Measurements from ENCODE around the gene ROR2. TPM values are rescaled to one million over a fixed set of nuclear protein-coding genes. Genes with fewer than 3 reads are reported as not detected.

Gene ROR2
- total RNA-seq, 1 experiment from 2014 or later: 0.11 TPM

DNA sequence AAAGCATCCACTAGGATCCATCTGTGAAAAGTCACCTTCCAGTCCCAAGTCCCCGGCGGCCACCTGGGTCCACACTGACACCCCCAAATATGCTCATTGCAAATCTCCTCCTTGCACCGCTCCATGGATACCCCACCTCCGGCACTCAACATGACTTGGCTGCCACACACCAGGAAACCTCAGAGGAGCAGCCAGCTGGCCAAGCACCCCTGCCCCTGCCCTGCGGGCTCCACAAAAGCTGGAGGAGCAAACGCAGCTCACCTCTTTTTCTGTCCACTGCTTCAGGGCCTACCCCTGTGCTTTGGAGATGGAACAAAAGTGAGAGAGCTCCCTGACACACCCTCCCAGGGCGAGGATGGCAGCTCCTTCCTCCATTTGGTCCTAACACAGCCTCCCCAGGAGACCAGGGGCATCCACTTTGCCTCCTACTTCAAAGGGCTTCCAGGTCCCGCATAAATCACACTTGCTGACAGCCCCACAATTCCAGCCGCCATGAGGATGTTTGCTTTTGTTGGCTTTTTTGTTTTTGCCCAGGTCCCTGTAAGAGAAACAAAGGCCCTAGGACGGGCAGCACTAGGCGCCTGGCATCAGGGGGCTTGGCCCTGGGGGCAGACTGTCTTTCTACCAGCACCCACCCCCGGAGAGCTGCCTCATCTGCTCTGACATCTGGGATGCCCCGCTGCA, 14.8 kb downstream of the ROR2 start:
- in situ Hi-C loops (cut with HindIII; ENCODE audit: low pct_unique_long_range_greater_than_20kb, low sequenced_read_pairs): no loop called here
- DNase-seq (ENCODE audit: low read depth, low spot score): no peak

- DNase-seq (ENCODE audit: low read depth, low spot score): no peak
- in situ Hi-C loops (cut with HindIII; ENCODE audit: low pct_unique_long_range_greater_than_20kb, low sequenced_read_pairs): no loop called here
Observed at GRCh38 chr9:91934654-91935053, 15.4 kb downstream of the ROR2 start.

GRCh38 chr9:91933556-91934352, 16.3 kb downstream of the ROR2 start:
- in situ Hi-C loops (cut with HindIII; ENCODE audit: low pct_unique_long_range_greater_than_20kb, low sequenced_read_pairs): no loop called here
- no peak for DNase-seq (ENCODE audit: low read depth, low spot score)

DNA sequence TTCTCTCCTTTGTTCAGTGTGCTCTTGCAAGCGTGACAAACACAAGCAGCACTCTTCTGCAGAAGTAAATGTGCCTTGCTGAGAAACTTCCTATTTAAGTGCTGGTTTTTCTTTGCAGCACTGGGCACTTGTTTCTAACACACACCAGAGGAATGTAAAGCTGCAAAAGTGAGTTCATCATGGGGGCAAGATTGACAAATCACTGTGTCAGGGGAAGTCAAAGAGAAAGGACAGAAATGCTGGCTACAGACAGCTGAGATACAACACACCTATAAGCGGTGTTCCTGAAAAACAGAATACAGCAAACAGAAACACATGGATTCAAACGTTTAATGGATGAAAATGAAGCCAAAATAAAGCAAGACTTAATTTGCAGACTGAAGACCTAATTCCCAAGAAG, 19.6 kb downstream of the ROR2 start:
- in situ Hi-C loops (cut with HindIII; ENCODE audit: low pct_unique_long_range_greater_than_20kb, low sequenced_read_pairs): no loop called here
- DNase-seq (ENCODE audit: low read depth, low spot score): no peak

GRCh38 chr9:91929331-91929730, 20.7 kb downstream of the ROR2 start:
- no peak for DNase-seq (ENCODE audit: low read depth, low spot score)
- in situ Hi-C loops (cut with HindIII; ENCODE audit: low pct_unique_long_range_greater_than_20kb, low sequenced_read_pairs): no loop called here

DNA sequence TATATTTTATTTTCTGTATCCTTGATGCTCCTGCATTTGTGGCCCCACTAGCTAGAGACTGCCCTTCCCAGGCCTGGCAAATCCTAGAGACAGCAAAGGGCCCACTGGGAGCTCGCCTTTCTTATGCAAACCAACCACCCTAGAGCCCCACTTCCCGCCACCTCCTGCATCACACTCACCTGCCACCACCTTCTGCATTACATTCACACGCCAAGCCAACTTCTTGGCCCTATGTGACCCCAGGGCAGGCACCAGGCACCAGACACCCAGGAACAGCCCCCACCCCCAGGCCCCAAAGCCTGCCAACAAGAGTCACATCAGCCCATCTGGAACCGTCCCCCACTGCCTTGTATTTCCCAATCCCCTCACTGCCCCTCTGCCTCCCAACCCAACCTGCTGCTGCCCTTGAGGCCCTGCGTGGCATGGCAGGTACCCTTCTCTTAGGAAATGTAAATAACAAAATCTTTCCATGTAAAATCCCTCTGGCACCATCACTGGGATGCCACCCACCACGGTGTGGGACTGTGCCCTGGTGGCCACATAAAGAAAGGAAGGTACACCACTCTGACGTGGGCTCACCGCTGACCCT, 22.0 kb downstream of the ROR2 start:
- in situ Hi-C loops (cut with HindIII; ENCODE audit: low pct_unique_long_range_greater_than_20kb, low sequenced_read_pairs): no loop called here

DNA sequence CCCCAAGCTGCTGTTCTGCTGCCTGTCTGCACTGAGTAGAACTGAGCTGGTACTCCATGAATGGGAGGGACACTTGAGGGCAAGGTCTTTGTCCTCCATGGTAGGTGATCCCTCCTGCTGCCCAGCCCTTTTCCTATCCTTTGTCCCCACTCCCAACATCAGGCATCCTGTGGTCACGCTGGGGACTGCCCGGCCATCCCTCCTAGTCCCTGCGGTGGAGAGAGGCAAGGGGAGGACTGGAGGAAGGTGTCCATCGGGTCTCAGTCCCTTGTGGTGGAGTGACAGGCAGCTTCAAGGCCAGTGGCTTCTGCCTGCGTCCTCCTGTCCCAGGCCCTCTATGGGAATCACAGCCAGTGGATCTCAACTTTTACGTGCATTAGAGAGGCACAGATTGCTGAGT, 25.9 kb downstream of the ROR2 start:
- DNase-seq (ENCODE audit: low read depth, low spot score): no peak
- in situ Hi-C loops (cut with HindIII; ENCODE audit: low pct_unique_long_range_greater_than_20kb, low sequenced_read_pairs): no loop called here

More for the DNA sequence above, 22.0 kb downstream of the ROR2 start:
- no peak for DNase-seq (ENCODE audit: low read depth, low spot score)

GRCh38 chr9:91923145-91923544, 26.9 kb downstream of the ROR2 start:
- in situ Hi-C loops (cut with HindIII; ENCODE audit: low pct_unique_long_range_greater_than_20kb, low sequenced_read_pairs): no loop called here
- no peak for DNase-seq (ENCODE audit: low read depth, low spot score)

GRCh38 chr9:91921371-91921770, 28.7 kb downstream of the ROR2 start:
- DNase-seq (ENCODE audit: low read depth, low spot score): no peak
- in situ Hi-C loops (cut with HindIII; ENCODE audit: low pct_unique_long_range_greater_than_20kb, low sequenced_read_pairs): no loop called here

- in situ Hi-C loops (cut with HindIII; ENCODE audit: low pct_unique_long_range_greater_than_20kb, low sequenced_read_pairs): no loop called here
- no peak for DNase-seq (ENCODE audit: low read depth, low spot score)
Observed at GRCh38 chr9:91920630-91921350, 29.2 kb downstream of the ROR2 start.

GRCh38 chr9:91919621-91920020, 30.4 kb downstream of the ROR2 start:
- DNase-seq (ENCODE audit: low read depth, low spot score): no peak
- in situ Hi-C loops (cut with HindIII; ENCODE audit: low pct_unique_long_range_greater_than_20kb, low sequenced_read_pairs): no loop called here

- in situ Hi-C loops (cut with HindIII; ENCODE audit: low pct_unique_long_range_greater_than_20kb, low sequenced_read_pairs): no loop called here
- no peak for DNase-seq (ENCODE audit: low read depth, low spot score)
Observed at GRCh38 chr9:91917436-91917835, 32.6 kb downstream of the ROR2 start.

DNA sequence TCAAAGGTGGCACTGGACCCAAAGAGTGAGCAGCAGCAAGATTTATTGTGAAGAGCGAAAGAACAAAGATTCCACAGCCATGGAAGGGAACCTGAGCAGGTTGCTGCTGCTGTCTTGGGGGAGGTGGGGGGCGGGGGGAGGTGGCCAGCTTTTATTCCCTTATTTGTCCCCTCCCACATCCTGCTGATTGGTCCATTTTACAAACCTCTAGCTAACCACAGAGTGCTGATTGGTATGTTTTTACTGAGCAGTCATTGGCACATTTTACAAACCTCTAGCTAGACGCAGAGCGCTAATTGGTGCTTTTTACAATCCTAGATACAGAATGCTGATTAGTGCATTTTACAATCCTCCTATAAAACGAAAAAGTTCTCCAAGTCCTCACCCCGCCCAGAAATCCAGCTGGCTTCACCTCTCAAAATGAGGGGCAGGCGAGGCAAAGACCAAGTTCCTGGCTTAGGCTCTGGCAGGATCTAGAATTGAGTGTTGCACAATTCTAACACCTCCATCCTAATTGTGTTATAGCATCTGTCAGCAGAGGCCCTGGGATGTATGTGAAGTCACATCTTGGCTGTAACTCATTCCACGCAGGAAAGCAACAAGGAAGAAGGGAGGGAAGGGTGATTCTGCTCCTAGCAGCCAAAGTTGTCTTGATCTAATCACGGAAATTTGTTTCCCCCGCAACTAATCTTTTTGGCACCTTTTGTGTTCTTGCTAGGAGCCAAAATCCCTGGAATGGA, 34.3 kb downstream of the ROR2 start:
- in situ Hi-C loops (cut with HindIII; ENCODE audit: low pct_unique_long_range_greater_than_20kb, low sequenced_read_pairs): no loop called here
- no peak for DNase-seq (ENCODE audit: low read depth, low spot score)

DNA sequence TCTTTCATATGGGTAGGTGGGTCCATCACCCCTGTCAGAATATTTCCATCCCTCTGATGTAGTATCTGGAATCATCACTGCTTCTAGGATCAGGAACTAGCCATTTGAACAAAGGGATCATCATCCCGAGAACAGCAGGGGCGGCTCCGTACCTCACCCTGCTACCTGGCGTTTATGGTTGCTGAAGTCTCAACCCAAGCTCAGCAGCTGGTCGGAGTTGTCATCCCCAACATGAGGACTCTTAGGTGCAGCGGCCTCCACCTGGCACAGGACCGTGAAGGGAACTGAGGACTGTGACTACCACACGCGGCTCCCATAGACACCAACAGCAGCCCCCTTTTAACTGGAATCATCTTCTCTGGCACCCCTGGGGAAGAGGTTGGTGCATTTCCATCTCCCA, 35.1 kb downstream of the ROR2 start:
- in situ Hi-C loops (cut with HindIII; ENCODE audit: low pct_unique_long_range_greater_than_20kb, low sequenced_read_pairs): no loop called here
- no peak for DNase-seq (ENCODE audit: low read depth, low spot score)

- no peak for DNase-seq (ENCODE audit: low read depth, low spot score)
- in situ Hi-C loops (cut with HindIII; ENCODE audit: low pct_unique_long_range_greater_than_20kb, low sequenced_read_pairs): no loop called here
Observed at GRCh38 chr9:91914404-91914803, 35.6 kb downstream of the ROR2 start.

GRCh38 chr9:91913986-91914385, 36.0 kb downstream of the ROR2 start:
- no peak for DNase-seq (ENCODE audit: low read depth, low spot score)
- in situ Hi-C loops (cut with HindIII; ENCODE audit: low pct_unique_long_range_greater_than_20kb, low sequenced_read_pairs): no loop called here

GRCh38 chr9:91913096-91913495, 36.9 kb downstream of the ROR2 start:
- in situ Hi-C loops (cut with HindIII; ENCODE audit: low pct_unique_long_range_greater_than_20kb, low sequenced_read_pairs): no loop called here
- DNase-seq (ENCODE audit: low read depth, low spot score): no peak

GRCh38 chr9:91911657-91912056, 38.4 kb downstream of the ROR2 start:
- in situ Hi-C loops (cut with HindIII; ENCODE audit: low pct_unique_long_range_greater_than_20kb, low sequenced_read_pairs): no loop called here
- DNase-seq (ENCODE audit: low read depth, low spot score): no peak
